Activated CD4-positive, alpha-beta T cell treated with anti-CD3 and anti-CD28 coated beads, Interleukin-2, Interleukin-4, amounts not matched to agents 100 ng/mL and 50 ng/mL, durations not matched to agents 16 hours and 8 hours (primary cell): ENCODE measurements around the gene RBMS3.
"Not testable (repeated sequence)": the region's sequence is repeated elsewhere in the genome, so short reads cannot be mapped to it uniquely, and the experiment has no call there.

Experiments used
- DNase-seq: peaks from one replicate; pipeline ENCODE4 v3.0.0-alpha.2; 2020; ENCODE audit warnings: low spot score

The RBMS3 gene

DNA sequence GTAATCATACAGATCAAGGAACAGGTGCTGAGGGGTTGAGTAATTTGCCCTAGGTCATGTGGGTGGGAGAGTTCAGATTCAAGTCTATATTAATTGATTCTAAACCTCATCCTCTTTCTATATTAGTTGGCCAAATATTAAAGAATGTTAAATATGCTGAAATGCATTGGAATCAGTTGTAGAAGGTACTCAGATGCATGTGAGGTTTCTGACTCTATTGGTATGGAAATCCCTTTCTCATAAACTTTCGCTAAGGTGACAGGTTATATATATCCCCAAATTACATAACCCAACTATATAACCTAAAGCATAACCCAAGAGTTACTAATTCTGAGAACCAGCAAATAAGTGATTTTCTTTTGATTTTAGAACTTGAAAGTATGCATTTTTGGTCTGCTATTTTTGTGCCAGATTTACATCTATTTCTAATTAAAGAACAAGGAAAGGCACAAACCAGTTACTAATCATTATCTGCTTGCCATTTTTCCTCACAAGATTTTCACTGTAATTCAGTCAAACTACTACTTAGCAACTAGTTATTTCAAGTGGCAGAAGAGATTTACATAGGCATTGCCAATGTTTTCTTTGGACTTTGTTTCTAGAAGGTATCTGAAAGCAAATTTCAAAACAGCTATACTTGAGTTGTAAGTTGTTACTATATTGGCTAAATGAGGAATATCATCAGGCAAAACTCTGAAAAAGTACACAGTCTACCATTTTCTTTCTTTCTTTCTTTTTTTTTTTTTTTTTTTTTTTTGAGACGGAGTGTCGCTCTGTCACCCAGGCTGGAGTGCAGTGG, 201.3 kb downstream of the RBMS3 start:
- DNase-seq: no peak

DNA sequence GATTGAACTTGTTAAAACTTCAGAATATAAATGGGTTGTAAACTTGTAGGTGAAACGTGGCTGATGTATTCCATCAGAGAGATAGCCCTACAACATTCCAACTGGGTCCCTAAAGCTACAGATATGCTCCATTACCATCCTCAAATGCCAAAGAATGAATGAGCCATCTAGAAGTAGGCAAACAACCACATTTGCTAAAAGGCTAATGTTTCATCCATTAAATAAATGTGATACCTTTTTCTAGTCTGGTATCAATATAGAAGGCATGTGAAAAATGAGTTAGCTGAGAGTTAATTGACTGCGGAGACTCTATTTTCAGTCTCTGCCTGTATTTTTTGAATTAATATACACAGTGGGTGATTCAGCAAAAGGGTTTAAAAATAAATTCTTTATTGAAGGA, 203.8 kb downstream of the RBMS3 start:
- no peak for DNase-seq

DNA sequence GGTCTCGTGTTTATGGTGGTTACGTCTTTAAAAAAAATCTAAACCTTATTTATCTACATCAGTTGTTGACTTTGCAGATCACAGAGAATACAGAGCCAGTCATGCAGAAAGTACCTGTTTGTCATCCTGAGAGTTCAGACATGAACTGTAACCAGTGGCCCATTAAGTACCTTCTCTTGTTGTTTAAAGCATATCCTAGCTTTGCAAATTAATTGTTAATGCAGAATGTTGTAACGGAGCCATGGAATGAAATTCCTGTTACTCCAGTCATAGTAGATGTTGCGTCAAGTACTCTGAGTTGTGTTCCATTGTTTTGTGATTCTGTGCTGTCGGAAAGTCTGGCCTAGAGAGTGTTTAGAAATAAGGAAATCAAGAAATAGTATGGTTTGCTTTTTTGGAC, 205.2 kb downstream of the RBMS3 start:
- no peak for DNase-seq

DNA sequence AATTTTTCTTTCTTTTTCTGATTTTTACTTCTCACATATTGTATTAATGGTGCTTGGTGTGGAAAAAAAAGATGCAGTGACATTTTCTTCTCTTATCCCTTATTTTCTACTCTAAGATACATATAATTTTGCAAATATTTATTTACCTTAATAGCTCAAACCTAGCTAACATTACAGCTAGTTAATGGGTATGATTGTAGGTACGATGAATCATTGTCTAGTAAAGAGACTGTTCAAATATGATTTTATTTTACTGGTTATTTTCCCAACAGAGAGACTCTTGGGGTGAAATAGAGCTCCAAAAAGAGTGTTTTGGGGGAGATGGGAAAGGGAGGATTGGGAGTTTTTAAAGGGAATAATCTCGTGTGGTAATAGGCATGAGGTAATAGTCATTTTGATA, 206.0 kb downstream of the RBMS3 start:
- DNase-seq: no peak

DNA sequence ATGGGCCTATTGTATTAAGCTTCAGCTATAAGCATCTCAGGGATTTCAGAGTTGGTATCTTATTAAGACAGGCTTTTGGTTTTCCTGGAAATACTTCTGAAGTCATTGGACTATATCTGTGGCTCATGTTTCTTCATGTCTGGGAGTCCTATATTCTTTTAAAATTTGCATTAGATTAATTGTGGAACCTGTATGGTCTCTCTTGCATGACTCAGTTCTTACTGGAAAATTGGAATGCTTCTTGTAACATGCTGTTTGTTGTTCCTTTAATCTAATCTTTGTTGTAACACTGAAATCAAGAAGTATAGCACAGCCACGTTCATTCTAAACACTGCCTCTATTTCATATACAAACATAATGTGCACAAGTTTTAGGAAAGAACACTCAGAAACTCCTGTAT, 208.1 kb downstream of the RBMS3 start:
- no peak for DNase-seq

DNA sequence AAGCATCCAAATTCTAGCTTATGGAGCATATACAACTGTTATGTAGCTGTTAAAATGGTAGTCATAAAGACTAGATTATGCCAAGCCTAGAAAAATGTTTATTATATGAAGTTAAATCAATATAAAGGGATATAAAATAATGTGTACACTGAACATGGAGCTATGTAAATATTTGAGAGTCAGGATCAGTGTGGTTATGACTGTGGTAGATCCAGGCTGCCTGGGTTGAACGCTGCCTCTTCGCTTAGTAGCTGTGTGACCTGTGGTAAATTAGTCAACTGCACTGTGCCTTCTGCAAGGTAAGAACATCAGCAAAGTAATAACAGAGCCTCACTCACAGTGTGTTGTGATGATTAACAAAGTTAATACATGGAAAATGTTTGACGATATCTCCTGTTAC, 212.2 kb downstream of the RBMS3 start:
- DNase-seq: no peak

DNA sequence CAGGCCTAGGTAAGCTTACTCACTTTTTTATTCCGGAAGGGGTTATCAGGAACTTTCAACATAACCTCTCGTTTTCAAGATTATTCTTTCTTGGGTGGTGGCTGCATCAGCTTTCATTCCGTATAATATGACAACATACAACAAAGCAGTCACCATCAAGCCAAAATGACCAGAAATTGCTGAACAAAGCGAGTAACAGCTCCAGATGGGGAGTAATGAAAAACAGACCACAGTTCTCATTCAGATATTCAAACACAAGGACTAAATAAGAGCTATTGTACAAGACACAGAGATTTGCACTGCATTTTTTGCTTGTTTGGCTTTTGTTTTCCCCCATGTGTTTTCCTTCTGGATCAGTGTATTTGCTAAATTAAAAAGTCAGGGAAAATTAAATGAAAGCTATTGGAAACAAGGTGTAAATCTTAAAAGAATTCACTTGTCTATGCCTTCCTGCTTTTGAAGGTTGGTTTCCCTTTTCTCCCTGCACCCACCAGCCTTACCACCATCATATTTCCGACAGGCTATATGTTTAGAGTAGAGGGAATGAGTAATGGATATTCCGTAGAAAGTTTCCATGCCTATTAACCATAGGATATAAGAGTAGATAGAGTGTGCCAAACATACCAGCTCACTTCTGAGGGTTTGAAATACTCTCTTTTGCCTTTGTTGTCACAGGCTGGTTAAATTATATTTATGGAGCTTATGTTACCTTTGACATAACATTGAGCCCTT, 213.6 kb downstream of the RBMS3 start:
- DNase-seq: no peak

DNA sequence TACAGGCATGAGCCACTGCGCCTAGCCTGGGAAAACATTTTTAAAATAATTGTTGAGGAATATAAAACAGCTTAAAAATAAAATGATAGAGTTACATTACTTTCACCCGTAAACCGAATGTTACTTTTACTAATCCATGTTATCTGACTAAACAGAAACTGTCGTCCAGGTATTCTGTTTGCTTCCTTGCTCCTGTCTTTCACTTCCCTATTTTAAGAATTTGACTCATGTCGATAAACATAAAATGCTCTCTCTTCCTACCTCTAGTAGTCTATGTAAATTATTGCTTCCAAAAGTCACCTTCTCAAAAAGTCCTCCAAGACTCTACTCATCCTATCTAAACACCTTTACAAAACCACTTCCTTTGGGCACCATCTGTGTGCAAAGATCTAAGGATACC, 216.4 kb downstream of the RBMS3 start:
- no peak for DNase-seq

DNA sequence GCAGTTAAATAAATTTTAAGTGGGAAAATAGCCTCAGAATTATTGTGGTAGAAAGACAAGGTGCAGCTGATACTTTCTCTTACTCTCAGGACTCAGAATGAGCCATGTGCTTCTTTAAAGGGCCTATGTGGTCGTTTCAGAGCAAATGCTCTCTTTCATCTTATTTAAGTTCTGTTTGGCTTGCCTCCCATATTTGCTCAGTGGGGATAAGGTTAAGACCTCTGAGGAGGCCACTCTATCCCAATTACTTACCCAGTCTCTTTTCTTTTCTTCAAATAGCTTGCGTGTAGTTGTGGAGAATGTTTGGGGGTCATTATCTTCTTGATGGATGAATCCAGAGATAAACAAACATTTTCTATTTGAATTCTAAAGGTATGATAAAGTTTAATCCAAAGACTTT, 221.9 kb downstream of the RBMS3 start:
- DNase-seq: no peak

DNA sequence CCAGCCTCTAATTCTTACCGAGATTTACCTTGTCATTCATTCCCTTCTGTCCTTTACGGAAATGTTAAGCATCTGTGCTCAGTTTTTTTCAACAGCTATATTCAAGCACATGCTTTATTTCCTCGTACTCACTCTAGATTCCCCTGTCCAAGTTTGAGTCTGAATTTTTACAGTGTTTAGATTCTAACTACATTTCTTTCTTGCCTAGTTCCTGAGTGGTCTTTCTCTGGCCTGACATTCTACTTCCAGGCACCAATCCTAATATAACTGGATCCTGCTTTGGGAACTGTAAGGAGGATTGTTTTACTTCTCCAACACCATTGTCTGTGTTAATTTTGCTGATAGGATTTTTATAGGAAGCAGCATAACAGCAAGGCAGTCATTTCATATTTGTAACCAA, 222.4 kb downstream of the RBMS3 start:
- no peak for DNase-seq

DNA sequence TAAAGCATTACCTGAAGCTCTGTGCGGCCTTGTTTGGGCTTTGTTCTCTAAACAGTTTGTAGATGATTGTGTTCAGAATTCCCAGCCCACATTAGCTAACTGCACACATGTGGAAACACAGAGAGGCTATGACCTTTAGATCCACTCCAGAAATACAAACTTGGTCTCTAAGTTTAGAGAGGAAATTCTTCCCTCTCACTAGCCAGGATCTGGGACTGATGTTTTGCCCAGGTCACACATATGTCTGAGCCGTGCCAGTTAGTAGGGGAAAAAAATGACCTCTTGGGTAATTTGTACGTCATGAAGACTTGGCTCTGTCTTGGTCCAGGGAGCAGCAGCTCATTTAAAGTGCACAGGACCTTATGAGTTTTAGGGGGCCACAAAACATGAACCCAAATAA, 223.1 kb downstream of the RBMS3 start:
- no peak for DNase-seq

DNA sequence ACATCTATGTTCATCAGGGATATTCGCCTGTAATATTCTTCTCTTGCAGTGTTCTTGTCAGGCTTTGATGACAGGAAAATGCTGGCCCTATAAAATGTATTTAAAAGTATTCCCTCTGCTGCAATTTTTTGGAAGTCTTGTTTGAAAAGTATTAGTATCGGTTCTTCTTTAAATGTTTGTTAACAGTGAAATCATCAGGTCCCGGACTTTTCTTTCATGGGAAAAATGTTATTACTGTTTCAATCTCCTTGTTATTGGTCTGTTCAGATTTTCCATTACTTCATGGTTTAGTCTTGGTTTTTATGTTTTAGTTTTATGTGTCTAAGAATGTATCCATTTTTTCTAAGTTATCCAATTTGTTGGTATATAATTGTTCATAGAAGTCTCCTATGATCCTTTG, 225.6 kb downstream of the RBMS3 start:
- DNase-seq: no peak

DNA sequence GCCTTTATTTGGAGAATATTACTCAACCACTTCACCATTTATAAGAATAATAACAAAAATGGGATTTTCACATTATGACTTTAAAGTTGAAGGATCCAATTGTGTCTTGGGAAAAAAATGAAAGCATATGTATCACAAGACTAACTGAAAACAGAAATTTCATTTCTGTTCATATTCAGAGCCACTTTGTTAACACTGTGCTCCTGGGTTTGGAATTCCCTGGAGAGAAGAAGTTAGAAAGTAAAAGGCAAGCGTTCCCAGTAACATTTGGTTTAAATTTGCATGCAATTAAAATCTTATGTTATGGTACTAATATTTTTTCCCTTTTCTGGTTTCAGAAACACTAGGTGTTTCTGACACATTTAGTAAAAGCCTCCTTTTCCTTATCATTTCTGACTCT, 230.8 kb downstream of the RBMS3 start:
- DNase-seq: no peak

DNA sequence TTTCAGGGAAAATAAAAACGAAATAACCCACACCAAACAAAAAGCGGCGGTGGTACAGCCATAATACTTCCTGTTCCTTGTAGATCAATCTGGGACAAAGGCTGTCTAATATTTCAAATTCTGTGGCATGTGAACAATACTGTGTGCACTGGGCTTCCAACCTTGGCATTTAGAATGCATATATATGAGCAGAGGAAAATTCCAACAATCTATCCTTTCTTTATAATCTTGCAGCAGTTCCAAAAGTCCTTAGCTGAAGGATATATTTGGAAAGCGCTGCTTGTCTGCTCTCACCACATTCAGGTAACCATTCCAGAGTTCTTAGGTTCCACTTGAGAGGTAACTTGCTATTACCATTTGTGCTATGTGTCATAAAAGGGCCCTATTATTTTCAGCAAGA, 231.8 kb downstream of the RBMS3 start:
- no peak for DNase-seq

DNA sequence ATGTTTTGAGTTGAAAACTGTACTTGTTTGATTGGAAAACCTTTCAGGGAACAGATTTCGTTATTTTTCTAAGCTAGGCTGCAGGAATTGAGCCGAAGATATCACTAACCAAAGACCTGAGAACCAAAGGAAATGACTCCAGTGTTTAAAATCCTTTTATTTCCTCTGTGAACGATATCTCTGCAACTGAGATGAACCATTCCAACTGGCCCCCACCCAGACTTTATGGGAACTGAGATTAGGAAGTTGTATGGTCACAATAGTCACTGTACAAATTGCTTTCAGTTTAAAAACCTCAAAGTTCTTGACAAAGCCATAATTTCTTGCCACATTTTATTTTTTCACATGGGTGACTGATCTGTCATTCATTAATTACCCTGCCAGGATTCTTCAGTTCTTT, 232.4 kb downstream of the RBMS3 start:
- DNase-seq: no peak

DNA sequence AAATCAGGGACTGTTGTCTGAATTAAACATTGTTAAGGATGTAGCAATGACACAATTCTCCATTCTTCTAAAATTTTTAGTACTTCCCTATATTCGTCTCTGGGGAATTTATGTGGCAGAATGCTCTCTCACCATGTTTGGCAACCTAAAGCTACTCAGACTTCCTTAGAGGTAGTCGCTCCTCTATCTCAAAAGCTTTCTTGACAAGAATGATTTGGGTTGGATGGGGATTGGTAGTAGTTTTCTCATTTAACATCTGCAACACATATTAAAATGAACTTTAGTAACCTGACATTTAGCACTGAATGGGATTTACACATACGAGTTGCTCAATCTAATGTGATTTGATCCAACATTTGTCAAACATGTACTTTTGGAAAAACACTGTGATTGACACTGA, 233.3 kb downstream of the RBMS3 start:
- DNase-seq: no peak

DNA sequence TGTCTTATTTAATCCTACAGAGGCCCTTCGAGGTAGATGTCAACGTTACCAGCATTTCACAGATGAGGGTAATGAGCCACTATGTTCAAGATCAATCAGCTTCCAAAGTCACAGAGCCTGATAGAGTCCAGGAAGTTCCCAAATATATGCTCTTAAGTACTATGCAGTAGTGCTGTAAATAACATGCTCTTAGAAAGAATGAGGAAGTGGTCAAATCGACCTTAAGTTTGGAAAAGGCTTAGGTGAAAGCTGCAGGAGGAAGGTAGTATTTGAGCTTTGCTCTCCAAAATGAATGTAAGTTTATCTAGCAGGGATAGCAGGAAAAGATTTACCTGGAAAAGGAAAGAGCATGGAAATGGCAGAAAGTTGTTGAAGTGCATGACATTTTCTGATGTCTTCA, 234.0 kb downstream of the RBMS3 start:
- DNase-seq: no peak

DNA sequence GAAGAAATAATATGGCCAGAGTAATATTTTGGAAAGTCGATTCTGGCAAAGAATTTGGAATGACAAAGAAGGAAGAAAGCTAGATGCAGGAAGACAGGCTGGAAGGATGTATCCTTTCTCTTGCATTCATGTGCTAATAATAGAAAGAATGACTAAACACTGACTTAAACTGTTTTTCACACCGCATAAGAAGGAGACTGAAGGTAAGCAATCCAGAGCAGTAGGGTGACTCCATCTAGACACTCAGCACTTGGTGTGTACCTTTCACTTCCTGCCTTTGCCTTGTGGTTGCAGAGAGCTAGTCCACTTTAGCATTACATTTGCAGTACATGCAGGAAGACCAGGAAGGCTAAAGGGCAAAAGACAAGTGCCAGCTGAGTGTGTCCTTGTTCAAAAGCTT, 234.6 kb downstream of the RBMS3 start:
- peak; percentile 2 for DNase-seq

DNA sequence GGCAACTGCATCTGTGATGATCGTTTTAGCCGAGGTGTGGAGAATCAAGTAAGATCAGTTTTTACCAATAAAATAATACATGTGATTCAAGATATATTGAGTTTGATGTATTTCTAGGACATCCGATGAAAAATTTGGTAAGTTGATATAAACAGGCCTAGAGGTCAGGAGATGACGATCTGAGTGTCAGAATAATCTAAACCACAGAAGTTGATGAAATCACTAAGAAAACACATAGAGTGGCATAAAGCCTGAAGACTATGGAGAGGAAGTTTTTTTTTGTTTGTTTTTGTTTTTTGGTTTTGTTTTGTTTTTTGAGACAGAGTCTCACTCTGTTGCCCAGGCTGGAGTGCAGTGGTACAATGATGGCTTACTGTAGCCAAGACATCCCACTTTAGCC, 235.3 kb downstream of the RBMS3 start:
- no peak for DNase-seq

DNA sequence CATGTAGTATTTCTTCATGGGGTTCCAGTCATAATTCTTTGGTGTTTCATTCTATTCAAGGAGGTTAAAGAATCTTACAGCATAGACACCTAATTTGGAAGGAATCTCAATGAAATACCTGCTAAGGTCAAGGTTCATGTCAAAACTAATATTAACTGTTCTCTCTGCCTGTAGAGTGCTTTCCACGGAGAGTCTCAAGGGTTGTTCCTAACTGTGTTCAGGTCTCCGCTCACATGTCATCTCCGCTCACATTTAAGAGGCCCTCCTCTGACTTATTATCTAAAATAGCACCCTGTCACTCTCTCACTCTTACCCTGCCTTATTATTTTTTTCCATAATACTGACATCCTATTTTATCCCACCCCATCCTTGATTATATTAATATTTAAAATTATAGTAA, 239.9 kb downstream of the RBMS3 start:
- no peak for DNase-seq

DNA sequence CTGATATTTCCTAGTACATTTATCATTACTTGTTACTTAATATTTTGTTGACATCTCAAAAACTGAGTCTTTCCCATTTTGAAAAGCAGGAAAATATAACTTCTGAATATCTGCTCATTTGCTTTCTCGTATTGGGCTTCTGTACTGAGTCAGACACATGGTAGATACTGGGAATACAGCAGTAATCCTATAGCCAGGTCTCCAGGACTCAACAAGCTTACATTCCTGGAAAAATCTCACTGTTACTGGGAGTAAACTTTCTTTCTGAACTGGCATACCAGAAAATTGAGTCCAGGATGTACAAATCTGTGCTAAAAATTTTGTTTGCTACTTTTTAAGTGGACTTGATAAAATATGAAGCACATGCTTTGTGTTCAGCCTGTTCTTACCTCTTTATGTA, 240.4 kb downstream of the RBMS3 start:
- no peak for DNase-seq

DNA sequence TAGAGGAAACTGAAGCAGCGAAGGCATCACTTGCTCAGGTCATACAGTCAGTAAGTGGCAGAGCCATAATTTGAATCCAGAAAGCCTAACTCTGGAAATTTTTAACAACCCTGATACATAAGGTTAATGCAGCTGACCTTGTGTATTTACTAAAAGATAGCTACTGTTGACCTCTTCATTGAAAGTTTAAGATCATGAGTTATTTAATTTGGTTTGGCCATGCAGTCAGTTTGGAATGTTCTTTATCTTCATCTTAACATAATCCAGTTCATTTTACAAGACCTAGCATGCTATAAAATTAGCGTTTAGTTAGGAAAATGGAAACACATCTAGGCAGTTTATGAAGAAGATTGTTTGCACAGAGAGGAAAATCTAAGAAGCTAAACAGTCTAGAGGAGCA, 240.9 kb downstream of the RBMS3 start:
- DNase-seq: no peak

DNA sequence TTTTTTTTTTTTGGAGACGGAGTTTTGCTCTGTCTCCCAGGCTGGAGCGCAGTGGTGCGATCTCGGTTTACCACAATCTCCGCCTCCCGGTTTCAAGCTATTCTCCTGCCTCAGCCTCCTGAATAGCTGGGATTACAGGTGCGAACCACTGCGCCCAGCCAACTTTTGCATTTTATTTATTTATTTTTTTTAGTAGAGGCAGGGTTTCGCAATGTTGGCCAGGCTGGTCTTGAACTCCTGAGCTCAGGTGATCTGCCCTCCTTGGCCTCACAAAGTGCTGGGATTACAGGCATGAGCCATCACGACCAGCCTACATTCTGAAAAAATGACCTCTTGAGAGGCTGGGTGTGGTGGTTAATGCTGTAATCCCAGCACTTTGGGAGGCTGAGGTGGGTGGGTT, 243.6 kb downstream of the RBMS3 start:
- not testable (repeated sequence) for DNase-seq
